ENCODE measurements around the gene STAB2. TPM values are rescaled to one million over a fixed set of nuclear protein-coding genes. Genes with fewer than 3 reads are reported as not detected.
"Not testable (repeated sequence)": the region's sequence is repeated elsewhere in the genome, so short reads cannot be mapped to it uniquely, and the experiment has no call there.

STAB2 gene
- total RNA-seq, 2 experiments from 2014 or later: not detected

DNA sequence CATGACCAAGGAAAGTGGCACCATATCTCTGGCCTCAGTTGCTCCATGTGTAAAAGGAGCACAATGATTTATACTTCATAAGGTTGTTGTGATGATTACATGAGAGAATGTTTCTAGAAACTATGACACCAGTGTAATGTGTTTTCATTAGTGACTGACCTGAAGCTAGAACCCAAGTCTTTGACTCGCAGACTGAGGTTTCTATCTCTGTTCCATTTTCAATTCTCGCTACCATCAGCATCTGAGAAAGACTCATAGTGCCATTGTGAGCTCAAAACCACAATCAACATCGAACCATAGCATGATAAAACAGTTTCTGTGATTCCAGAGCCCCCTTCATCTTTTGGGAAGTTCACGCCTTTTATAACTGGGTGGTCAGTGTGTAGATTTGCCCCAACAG lies 53.8 kb downstream of the STAB2 start:
- no peaks in the 10 kb centered on the region for H3K4me1 Mint-ChIP-seq
- H3K27ac Mint-ChIP-seq: no peak overlapping the region
- H3K9me3 Mint-ChIP-seq (ENCODE audit: low read depth): no peaks in the 10 kb centered on the region
- no peaks in the 10 kb centered on the region for H3K36me3 Mint-ChIP-seq
- ATAC-seq (no peak), DNase-seq (no peak)
- peaks cover 6% of the 10 kb centered on the region for H3K27me3 Mint-ChIP-seq
- CTCF ChIA-PET: interaction anchor here (1.3 kb wide), 2 partner anchors 8 to 66 kb away, joined by 3 to 4 read pairs; no protein-coding TSS in a partner anchor
- H3K4me3 Mint-ChIP-seq: no peak overlapping the region

DNA sequence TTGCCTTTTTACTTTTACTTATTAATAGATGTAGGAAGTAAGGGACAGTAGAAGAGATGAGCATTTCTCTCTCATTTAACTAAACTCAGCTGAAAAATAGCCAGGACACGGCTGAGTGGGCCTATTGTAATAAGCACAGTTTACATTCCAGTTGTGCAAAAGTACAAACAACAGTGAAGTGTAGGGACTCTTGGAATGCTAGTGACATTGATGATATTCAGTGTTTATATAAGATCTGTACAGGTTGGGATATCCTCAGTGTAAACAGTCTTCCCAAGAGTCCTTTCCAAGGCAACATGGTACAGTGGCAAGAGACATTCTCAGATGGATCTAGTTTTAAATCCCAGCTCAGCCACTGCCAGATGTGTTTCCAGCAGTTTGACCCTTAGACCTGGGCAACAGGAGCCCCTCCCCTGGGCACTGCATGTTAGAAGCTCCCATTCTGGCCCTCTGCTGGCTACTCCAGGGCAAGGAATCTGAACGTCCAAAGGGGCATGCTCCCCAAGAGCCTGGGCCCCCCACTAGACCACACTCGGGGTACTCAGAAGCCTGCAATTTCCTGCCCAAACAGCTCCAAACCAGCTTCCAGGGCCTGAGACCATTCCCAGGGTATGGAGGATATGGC lies 55.3 kb downstream of the STAB2 start:
- peaks cover 13% of the 10 kb centered on the region for H3K27me3 Mint-ChIP-seq
- no peak overlapping the region for H3K4me3 Mint-ChIP-seq
- H3K4me1 Mint-ChIP-seq: no peaks in the 10 kb centered on the region
- ATAC-seq (no peak), DNase-seq (no peak)
- no peaks in the 10 kb centered on the region for H3K36me3 Mint-ChIP-seq
- H3K9me3 Mint-ChIP-seq (ENCODE audit: low read depth): no peaks in the 10 kb centered on the region
- CTCF ChIA-PET: interaction anchor here (1.0 kb wide), 1 partner anchor 68 kb away, joined by 4 read pairs; no protein-coding TSS in a partner anchor
- no peak overlapping the region for H3K27ac Mint-ChIP-seq

DNA sequence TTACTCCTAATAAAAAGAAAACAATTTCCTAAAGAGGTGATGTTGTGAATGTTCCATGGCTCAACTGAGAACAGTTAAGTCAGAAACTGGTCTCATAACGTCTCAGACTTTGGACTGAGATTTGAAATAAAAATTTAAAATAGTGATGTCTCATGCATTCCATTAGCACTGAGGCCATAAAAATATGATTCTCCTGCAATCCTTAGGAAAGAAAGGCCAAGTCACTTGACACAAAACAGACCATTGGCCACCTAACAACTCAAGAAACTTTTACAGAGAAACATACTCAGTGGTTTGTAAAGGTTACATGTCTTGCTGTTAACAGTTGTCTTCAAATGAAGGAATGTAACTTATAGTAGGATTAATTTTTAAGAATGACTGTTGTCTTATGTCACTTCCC lies 58.1 kb downstream of the STAB2 start:
- H3K27me3 Mint-ChIP-seq: peaks cover 15% of the 10 kb centered on the region
- no peaks in the 10 kb centered on the region for H3K9me3 Mint-ChIP-seq (ENCODE audit: low read depth)
- no peaks in the 10 kb centered on the region for H3K4me1 Mint-ChIP-seq
- DNase-seq (no peak), ATAC-seq (no peak)
- H3K4me3 Mint-ChIP-seq: no peak overlapping the region
- H3K27ac Mint-ChIP-seq: no peak overlapping the region
- CTCF ChIA-PET: no interaction called here
- H3K36me3 Mint-ChIP-seq: no peaks in the 10 kb centered on the region

GRCh38 chr12:103647267-103647666 lies 60.2 kb downstream of the STAB2 start:
- Mint-ChIP-seq H3K4me3 (no peak overlapping the region), H3K4me1 (no peaks in the 10 kb centered on the region), H3K9me3 (ENCODE audit: low read depth) (no peaks in the 10 kb centered on the region), H3K27ac (no peak overlapping the region), H3K27me3 (peaks cover 15% of the 10 kb centered on the region), H3K36me3 (no peaks in the 10 kb centered on the region)
- ATAC-seq: no peak
- CTCF ChIA-PET: no interaction called here
- DNase-seq: no peak

DNA sequence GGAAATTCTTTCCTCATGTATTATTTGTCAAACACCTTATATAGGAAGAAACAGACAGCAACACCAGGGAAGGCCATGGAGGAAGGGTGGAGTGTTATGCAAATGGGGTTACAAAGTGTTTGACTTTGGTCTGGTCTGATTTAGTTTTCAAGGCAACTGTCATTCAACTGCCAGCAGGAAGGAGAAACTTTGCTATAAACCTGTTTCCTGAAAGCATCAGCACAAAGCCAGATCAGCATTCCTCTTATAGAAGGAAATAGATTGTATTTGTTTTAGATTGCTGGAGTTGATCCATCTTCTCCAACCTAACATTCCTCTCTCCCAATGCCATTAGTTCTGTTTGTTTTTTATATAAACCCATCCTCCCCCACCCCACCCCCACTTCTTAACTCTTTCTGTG lies 65.7 kb downstream of the STAB2 start:
- peaks cover 4% of the 10 kb centered on the region for H3K27me3 Mint-ChIP-seq
- DNase-seq: no peak
- H3K9me3 Mint-ChIP-seq (ENCODE audit: low read depth): no peaks in the 10 kb centered on the region

DNA sequence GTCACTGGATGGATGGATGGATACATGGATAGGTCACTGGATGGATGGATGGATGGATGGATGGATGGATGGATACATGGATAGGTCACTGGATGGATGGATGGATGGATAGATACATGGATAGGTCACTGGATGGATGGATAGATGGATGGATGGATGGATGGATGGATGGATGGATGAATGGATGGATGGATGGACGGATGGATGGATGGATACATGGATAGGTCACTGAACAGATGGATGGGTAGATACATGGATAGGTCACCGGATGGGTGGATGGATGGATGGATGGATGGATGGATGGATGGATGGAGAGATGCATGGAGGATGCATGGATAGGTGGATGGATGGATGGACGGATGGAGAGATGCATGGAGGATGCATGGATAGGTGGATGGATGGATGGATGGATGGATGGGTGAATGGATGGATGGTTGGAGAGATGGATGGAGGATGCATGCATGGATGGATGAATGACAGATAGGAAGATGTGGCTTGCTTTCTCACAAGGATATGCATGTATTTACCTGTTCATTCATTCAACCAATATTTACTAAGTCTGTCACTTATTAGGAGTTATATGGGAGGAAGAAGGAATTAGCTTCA lies 66.6 kb downstream of the STAB2 start:
- ATAC-seq; H3K4me1 Mint-ChIP-seq; H3K27ac Mint-ChIP-seq; H3K9me3 Mint-ChIP-seq (ENCODE audit: low read depth); H3K36me3 Mint-ChIP-seq; DNase-seq; H3K4me3 Mint-ChIP-seq; H3K27me3 Mint-ChIP-seq: not testable (repeated sequence)
- CTCF ChIA-PET: interaction anchor here (0.6 kb wide), 1 partner anchor 1169 kb away, joined by 3 read pairs; no protein-coding TSS in a partner anchor

More for the DNA sequence above, 65.7 kb downstream of the STAB2 start:
- H3K4me3 Mint-ChIP-seq: no peak overlapping the region
- ATAC-seq: no peak
- H3K4me1 Mint-ChIP-seq: no peaks in the 10 kb centered on the region
- CTCF ChIA-PET: interaction anchor here (0.6 kb wide), 1 partner anchor 1168 kb away, joined by 3 read pairs; no protein-coding TSS in a partner anchor
- H3K27ac Mint-ChIP-seq: no peak overlapping the region
- no peaks in the 10 kb centered on the region for H3K36me3 Mint-ChIP-seq

DNA sequence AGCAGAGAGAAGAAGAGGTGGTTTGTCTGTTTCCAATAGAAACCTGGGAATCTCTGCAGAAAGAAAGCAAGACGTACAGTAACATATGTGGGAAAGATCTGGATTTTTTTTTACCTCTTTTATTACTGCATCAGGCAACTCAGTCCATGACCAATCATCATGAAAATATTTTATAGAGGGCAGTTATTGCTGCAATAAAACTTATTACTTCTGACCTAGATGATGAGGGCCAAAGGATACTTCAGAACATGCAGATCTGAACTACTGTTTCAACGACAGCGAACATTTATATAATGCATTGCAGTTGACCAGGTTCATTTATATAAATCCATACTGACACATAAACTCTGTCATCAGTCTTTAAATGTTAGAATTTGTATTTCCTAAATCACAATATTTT lies 67.7 kb downstream of the STAB2 start:
- H3K4me3 Mint-ChIP-seq: no peak overlapping the region
- no peak for ATAC-seq
- no peaks in the 10 kb centered on the region for H3K4me1 Mint-ChIP-seq
- DNase-seq: no peak
- H3K27me3 Mint-ChIP-seq: peaks cover 9% of the 10 kb centered on the region
- H3K27ac Mint-ChIP-seq: no peak overlapping the region
- CTCF ChIA-PET: no interaction called here
- H3K36me3 Mint-ChIP-seq: no peaks in the 10 kb centered on the region
- H3K9me3 Mint-ChIP-seq (ENCODE audit: low read depth): no peaks in the 10 kb centered on the region

DNA sequence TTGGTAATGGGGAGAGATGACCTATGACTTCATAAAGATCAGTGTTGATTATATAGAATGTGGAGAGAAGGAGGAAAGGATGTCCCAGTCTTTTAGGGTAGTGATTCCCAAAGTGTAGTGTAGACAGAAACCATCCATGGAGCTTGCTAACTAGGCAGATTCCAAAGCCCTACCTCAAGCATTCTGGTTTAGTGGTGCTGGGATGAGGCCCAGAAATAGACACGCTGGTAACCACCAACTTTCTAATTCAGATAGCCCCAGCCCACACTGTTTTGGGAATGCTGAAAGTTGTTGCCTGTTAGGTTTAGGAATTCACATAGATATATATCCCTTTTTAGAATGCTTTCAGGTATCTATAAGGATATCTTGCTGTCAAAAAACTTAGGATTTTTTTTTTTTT lies 69.2 kb downstream of the STAB2 start:
- Mint-ChIP-seq H3K9me3 (ENCODE audit: low read depth) (no peaks in the 10 kb centered on the region), H3K36me3 (no peaks in the 10 kb centered on the region), H3K4me1 (no peaks in the 10 kb centered on the region), H3K27me3 (peaks cover 17% of the 10 kb centered on the region), H3K27ac (no peak overlapping the region), H3K4me3 (no peak overlapping the region)
- DNase-seq (no peak), ATAC-seq (no peak)
- CTCF ChIA-PET: no interaction called here

DNA sequence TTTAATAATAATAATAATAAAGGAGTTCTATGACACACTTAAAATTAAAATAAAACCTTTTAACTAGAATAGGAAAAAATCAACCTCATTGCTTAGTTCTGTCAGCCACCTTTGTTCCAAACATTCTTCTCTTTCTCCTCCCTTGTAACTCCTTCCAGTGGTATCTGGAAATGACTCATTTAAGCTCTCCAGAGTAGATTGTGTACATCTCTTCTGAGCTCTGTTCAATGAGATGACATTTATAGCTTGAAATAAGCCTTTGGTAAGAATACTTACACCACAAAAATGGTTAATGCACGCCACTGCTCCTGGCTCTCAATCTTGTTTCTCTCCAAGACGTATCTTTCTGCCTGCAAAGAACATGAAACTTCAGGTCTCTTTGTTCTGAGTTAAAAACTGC lies 70.3 kb downstream of the STAB2 start:
- Mint-ChIP-seq H3K9me3 (ENCODE audit: low read depth) (no peaks in the 10 kb centered on the region), H3K36me3 (no peaks in the 10 kb centered on the region), H3K27me3 (peaks cover 25% of the 10 kb centered on the region), H3K4me3 (no peak overlapping the region), H3K27ac (no peak overlapping the region), H3K4me1 (no peaks in the 10 kb centered on the region)
- CTCF ChIA-PET: no interaction called here
- ATAC-seq: no peak
- no peak for DNase-seq

DNA sequence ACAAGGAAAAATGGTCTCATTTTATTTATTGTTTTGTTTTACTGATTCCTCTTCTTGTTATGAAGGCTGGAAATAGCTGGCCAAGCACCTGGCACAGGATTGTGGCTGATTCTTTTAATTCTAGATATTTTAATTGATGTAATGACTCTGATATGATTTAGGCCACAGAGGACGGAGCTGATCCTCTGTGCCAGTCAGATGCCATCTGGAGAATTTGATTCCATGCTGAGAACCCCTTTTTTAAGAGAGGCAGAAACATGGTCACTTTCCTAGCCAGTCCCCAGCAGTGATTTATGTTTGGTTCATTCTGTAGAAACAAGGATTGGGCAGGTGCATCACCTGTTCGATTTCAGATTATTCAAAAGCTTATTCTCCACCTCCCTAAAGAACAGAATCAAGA lies 77.6 kb downstream of the STAB2 start:
- Mint-ChIP-seq H3K36me3 (no peaks in the 10 kb centered on the region), H3K4me1 (no peaks in the 10 kb centered on the region), H3K4me3 (no peak overlapping the region), H3K27ac (no peak overlapping the region), H3K27me3 (peaks cover 28% of the 10 kb centered on the region), H3K9me3 (ENCODE audit: low read depth) (no peaks in the 10 kb centered on the region)
- DNase-seq (no peak), ATAC-seq (no peak)
- CTCF ChIA-PET: interaction anchor here (1.5 kb wide), 1 partner anchor 33 kb away, joined by 3 read pairs; no protein-coding TSS in a partner anchor

DNA sequence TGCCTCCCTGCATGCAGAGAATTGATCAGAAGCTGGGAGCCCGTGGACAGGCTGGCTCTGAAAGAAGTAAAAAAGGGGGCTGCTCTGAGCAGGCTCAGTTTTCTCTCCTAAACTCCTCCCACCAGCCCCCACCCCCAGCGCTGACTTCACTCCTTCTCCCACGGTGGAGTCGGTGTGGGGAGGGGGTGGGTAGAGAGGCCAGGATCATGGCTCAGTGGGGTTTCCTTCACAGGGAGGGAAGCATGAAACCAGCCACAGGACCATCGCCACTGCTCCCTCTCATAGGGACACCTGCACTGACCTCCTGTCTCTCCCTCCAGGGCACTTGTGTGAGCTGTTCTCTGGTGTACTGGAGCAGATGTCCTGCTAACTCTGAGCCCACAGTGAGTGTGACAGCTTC lies 78.9 kb downstream of the STAB2 start:
- Mint-ChIP-seq H3K36me3 (no peaks in the 10 kb centered on the region), H3K27me3 (peaks cover 23% of the 10 kb centered on the region), H3K27ac (no peak overlapping the region), H3K4me1 (no peaks in the 10 kb centered on the region), H3K9me3 (ENCODE audit: low read depth) (no peaks in the 10 kb centered on the region), H3K4me3 (no peak overlapping the region)
- DNase-seq: no peak
- no peak for ATAC-seq
- CTCF ChIA-PET: no interaction called here

GRCh38 chr12:103667125-103667524 lies 80.1 kb downstream of the STAB2 start:
- Mint-ChIP-seq H3K27me3 (peaks cover 14% of the 10 kb centered on the region), H3K4me3 (no peak overlapping the region), H3K4me1 (no peaks in the 10 kb centered on the region), H3K9me3 (ENCODE audit: low read depth) (no peaks in the 10 kb centered on the region), H3K27ac (no peak overlapping the region), H3K36me3 (no peaks in the 10 kb centered on the region)
- ATAC-seq (no peak), DNase-seq (no peak)
- CTCF ChIA-PET: no interaction called here

DNA sequence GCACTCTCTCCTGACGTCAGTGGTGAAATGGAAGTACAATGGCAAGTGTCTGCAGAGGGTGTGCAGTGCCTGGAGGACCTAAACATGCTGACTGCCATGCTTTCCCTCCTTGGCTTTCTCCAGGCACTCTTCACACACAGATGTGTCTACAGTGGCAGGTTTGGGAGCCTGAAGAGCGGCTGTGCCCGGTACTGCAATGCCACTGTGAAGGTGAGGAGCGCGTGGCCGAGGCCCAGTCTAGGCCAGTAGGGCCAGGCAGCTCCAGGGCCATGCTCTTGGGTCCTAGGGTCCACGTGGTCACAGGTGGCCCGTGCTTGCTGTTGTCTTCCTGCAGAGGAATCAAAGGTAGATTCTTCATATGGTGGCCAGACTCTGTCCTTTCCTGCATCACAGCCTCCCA lies 81.4 kb downstream of the STAB2 start:
- Mint-ChIP-seq H3K27me3 (peaks cover 8% of the 10 kb centered on the region), H3K27ac (no peak overlapping the region), H3K4me1 (no peaks in the 10 kb centered on the region), H3K36me3 (no peaks in the 10 kb centered on the region), H3K4me3 (no peak overlapping the region), H3K9me3 (ENCODE audit: low read depth) (no peaks in the 10 kb centered on the region)
- CTCF ChIA-PET: no interaction called here
- no peak for DNase-seq
- no peak for ATAC-seq

DNA sequence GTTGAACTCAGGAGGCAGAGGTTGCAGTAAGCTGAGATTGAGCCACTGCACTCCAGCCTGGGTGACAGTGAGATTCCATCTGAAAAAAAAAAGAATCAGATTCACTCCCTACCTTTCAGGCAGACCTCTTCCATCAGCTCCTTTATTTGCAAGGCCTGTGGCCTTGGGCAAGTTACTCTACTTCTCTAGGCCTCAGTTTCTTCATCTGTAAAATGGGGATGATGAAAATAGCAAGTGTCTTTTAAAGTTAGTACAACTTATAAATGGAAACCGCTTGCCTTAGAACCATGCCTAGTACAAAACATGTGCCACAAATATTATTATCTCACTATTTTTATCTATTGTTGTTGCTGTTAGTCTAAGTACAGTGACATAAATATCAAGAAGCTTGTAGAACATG lies 84.3 kb downstream of the STAB2 start:
- ATAC-seq (no peak), DNase-seq (no peak)
- Mint-ChIP-seq H3K27me3 (peaks cover 8% of the 10 kb centered on the region), H3K4me3 (no peak overlapping the region), H3K4me1 (no peaks in the 10 kb centered on the region), H3K9me3 (ENCODE audit: low read depth) (no peaks in the 10 kb centered on the region), H3K36me3 (no peaks in the 10 kb centered on the region), H3K27ac (no peak overlapping the region)
- CTCF ChIA-PET: no interaction called here

Data from activated CD8-positive, alpha-beta memory T cell treated with anti-CD3 and anti-CD28 coated beads, Interleukin-2, amount 10 ng/mL, durations not matched to agents 7 days and 5 days (primary cell).